ENCODE data around the gene GRIA1.

The GRIA1 gene

GRCh38 chr5:153490118-153491037 lies at the start of gene GRIA1:
TSS of gene GRIA1 (plus strand) at chr5:153490670.
- DNase-seq, result peak; percentile 21

- DNase-seq, result peak; percentile 53
Observed at GRCh38 chr5:153445875-153446579, 44.4 kb upstream of the GRIA1 start.

GRCh38 chr5:153447534-153447933 lies 42.9 kb upstream of the GRIA1 start:
- DNase-seq, result no peak

DNA sequence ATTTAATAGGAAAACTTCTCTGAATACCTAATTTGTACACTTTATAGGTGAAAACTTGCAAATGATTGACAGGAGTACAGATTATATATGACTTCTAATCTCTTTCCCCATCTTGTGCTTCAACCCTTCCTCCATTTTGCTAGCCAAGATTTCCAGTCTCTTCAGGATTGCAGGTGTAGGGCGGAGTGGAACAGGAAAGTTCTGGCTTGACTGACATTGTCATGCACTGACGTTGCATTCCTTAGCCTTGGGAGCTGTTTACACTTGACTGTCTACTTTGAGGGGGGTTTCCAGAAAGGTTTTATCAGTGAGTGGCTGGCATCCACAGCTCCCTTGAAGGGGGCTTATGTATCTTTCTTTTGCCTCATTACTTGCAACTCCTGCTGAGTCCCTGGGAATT lies 34.1 kb upstream of the GRIA1 start:
- DNase-seq, result no peak

GRCh38 chr5:153456993-153457392 lies 33.5 kb upstream of the GRIA1 start:
- no peak for DNase-seq

GRCh38 chr5:153458268-153458667 lies 32.2 kb upstream of the GRIA1 start:
- DNase-seq, result no peak

DNA sequence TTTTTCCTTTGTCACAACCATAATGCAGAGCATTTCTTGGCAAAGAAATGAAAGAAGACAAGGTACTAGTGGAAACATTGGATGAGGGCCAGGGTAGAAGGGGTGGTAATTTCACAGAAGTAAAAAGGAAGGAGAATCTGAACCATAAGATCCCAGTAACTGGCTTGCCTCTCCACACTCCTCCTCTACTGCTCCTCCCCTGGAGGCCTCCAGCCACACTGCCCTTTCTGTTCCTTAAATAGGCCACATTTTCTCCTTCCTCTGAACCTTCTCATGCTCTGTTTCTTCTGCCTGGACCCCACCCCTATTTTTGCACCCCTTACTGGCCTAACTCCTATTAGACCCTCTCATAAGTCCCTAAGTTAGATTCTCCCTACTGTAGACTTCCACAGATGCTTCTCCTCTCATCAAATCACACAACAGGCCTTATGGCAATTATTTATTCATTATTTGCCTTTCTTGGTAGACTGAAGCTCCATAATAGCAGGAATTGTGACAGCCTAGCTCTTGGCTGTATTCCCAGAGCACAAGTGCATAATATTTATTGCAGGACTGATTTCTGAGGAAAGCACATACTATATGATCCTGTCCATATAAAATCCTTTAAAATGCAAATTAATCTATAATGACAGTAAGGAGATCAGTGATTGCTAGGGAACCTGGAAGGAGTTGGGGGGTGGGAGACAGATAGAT lies 31.3 kb upstream of the GRIA1 start:
- DNase-seq, result no peak

- peak; percentile 13 for DNase-seq
Observed at GRCh38 chr5:153460421-153460820, 30.0 kb upstream of the GRIA1 start.

DNA sequence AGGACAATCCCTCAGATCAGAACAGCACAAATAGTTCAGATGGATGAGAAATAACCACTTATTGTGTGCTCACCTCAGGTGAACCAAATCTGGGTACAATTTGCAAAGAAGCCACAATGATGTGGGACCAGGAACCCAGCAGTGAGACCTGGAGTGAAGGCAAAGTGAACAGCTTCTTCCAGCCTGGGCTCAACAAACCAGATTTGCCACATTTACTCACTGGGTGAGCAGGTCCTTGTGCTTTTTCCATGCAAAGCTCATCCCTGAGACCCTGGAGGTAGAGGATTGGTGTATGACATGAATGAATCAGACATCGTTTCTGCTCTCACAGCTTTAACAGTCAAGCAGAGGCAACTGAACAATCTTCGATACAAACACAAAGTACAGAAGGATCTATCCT lies 29.1 kb upstream of the GRIA1 start:
- DNase-seq, result no peak

DNA sequence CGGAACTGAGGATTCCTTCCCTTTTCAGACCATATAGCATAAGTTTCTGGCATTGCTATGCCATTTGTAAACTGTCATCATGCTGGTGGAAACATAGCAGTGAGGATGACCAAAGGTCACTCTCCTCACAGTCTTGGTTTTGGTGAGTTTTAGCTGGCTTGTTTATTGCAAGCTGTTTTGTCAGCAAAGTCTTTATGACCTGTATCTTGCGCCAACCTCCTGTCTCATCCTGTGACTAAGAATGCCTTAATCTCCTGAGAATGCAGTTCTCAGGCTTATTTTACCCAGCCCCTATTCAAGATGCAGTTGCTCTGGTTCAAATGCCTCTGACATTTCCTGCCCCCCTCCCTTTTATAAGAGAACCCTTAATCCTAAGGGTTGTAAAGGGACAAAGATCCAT lies 26.7 kb upstream of the GRIA1 start:
- peak; percentile 81 for DNase-seq

GRCh38 chr5:153467546-153467945 lies 22.9 kb upstream of the GRIA1 start:
- no peak for DNase-seq

GRCh38 chr5:153469423-153469822 lies 21.0 kb upstream of the GRIA1 start:
- DNase-seq, result no peak

- DNase-seq, result no peak
Observed at GRCh38 chr5:153470736-153471135, 19.7 kb upstream of the GRIA1 start.

DNA sequence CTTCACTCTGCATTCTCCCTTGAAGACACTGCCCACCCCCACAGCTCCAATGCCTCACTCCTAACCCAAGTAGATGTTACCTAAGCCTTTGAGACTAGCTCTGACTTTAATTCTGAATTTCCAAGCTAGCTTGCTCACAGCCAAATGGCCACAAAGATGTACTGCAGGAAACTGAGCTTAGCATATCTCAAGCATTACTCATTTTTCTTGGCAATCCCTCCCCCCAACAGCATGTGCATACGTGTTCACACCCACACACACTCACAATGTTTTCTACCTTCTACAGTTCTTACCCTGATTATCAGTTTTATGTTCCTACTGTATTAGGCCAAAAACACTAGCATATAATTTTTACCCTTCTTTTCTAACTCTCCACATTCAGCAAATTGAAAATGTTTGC lies 13.7 kb upstream of the GRIA1 start:
- peak; percentile 81 for DNase-seq

GRCh38 chr5:153480401-153480800 lies 10.1 kb upstream of the GRIA1 start:
- DNase-seq, result peak; percentile 70

DNA sequence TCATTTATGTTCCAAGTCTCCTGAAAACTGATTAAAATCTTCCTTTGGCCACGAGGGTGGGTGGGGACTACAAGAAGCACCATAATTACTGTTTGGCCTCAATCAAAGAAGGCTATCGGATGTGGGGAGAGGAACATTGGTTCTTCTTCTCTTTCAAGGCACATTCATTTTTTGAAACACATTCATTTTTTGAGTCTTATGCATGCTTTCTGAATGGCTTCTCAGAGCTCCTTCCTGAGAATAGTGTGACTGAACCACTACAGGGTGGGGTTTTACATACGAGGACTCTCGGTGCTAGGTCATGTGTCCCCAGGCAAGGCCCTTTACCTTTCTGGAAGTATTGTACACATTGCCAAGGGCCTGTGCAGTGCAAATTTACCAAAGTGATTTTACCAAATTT lies 7.0 kb upstream of the GRIA1 start:
- no peak for DNase-seq

GRCh38 chr5:153485641-153486040 lies 4.8 kb upstream of the GRIA1 start:
- no peak for DNase-seq

DNA sequence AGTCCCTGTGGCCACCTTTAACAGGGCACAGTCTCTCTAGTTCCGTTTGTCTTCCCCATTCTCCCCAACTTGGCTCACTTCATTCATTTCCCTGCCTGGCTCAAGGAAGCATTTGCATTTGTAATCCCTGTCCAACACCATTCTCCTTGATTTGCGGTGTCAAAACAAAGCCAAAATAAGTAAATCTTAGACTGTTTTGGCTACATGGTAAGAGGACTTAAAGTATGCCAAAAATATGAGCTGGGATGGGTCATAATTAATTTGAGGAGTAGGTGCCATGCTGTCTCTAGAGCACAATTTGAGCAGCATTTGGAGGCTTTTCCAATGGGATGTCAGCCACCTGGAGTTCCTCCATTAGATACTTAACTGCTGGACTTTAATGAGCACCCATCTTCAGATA lies 3.7 kb upstream of the GRIA1 start:
- no peak for DNase-seq

- peak; percentile 53 for DNase-seq
Observed at GRCh38 chr5:153489611-153490010, 859 bp upstream of the GRIA1 start.

DNA sequence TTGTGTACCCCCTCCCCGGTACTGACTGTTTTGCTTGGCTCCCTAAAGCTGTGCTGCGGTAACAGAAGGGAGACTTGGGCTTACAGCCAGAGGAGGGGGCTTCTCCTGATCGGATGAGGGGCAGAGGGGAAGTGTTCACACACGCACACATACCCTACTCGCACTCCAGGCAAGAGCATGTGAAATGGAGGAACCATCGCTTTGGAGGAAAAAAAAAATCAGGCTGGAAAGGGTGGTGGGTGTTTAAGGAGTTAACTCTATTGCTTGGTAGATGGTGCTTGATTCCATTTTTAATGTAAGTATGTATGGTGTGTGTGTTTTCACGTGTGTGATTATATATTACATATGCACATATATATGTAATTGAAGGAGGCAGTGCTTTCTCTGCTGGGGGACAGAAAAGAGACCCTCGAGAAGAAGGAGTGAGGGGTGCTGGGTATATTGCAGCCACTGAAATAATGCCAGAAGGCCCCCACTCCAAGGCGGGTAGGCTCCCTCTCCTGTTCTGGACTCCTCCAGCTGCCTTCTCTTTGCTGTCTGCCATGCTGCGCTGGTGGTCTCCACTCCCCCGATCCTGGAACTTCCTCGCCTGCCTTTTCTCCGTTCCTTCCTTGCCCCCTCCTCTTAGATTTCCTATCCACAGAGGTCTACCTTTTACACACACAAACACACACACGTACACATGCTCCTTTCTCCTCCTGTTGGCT lies 721 bp downstream of the GRIA1 start:
- no peak for DNase-seq

DNA sequence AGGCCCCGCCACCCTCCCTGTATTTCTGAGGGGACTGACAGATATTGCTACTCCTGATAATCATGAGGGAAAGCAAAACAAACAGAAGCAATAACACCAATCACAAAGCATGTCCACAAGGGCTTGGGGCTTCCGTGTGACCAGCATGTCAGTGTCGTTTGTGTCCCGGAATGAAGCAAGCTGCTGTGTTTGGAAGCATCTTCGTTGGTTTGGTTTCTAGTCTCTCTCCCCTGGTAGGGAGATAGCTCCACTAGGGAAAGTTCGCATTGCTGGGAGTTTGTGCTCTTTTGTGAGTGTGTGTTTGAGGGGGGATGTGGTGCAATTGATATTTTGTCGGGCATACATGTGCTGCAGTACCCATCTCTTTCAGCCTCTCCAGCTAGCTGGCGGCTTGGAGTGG lies 1.4 kb downstream of the GRIA1 start:
- DNase-seq, result no peak

- DNase-seq, result peak; percentile 53
Observed at GRCh38 chr5:153496835-153497234, 6.4 kb downstream of the GRIA1 start.

DNA sequence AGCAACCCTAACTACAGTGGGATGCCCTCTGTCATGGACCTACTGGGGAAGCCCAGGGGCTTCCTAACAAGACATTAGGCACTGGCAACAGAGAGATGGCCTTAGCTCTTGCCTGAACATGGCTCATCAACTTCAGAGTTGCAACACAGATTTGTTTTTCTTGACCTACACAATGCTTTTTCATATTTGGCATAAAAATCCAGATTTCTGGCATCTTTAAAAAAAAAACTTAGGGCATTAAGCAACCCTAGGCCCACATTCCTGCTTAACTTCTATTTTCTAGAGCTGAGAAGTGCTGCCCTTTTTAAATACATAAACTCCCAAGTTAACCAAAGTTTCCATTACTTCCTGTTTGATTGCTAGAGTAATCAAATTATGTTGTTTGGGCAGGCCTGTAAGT lies 8.0 kb downstream of the GRIA1 start:
- no peak for DNase-seq
